AG10803 (cell line): ENCODE results near the gene FNDC11.

Experiments used
- DNase-seq: peaks from one replicate; pipeline ENCODE4 v3.0.0; 2010; ENCODE audit warnings: low read depth
- H3K4me3 ChIP-seq: 2 replicates; pipeline ENCODE4 v1.5.1; 2011; ENCODE audit warnings: mild to moderate bottlenecking, low read length, control low read depth
- CTCF ChIP-seq: conservative IDR thresholded peaks from 2 replicates; pipeline ENCODE4 v1.5.1; 2011; ENCODE audit warnings: mild to moderate bottlenecking, low read length, control low read depth, inconsistent platforms

Gene FNDC11

GRCh38 chr20:63537525-63538203 lies 16.3 kb upstream of the FNDC11 start:
- TF ChIP-seq CTCF = peak; percentile 87
- peak; percentile 92 for DNase-seq
- H3K4me3 ChIP-seq = peak overlapping the region; percentile 39

GRCh38 chr20:63538204-63539091 lies 15.5 kb upstream of the FNDC11 start:
- no peak for TF ChIP-seq CTCF
- DNase-seq = peak; percentile 26
- H3K4me3 ChIP-seq = peak overlapping the region; percentile 39

GRCh38 chr20:63539092-63539430 lies 14.9 kb upstream of the FNDC11 start:
- no peak for TF ChIP-seq CTCF
- no peak overlapping the region for H3K4me3 ChIP-seq

GRCh38 chr20:63539441-63540370 lies 14.3 kb upstream of the FNDC11 start:
- H3K4me3 ChIP-seq = no peak overlapping the region
- no peak for DNase-seq
- TF ChIP-seq CTCF = no peak

More at GRCh38 chr20:63539092-63539430, 14.9 kb upstream of the FNDC11 start:
- DNase-seq = no peak

GRCh38 chr20:63540417-63541186 lies 13.4 kb upstream of the FNDC11 start:
- DNase-seq = peak; percentile 61
- TF ChIP-seq CTCF = no peak
- no peak overlapping the region for H3K4me3 ChIP-seq

- no peak for DNase-seq
- no peak overlapping the region for H3K4me3 ChIP-seq
- no peak for TF ChIP-seq CTCF
Measured at GRCh38 chr20:63541371-63541770, 12.6 kb upstream of the FNDC11 start.
